K562 (cell line): Measurements from ENCODE around the gene SLCO2B1. TPM values are rescaled to one million over a fixed set of nuclear protein-coding genes. Genes with fewer than 3 reads are reported as not detected.

ENCODE experiments used
- ATAC-seq: fragments of 200-7000 bp; cut with Tn5 transposase; 3 replicates; pipeline ENCODE4 v1.9.1; 2020; ENCODE audit warnings: moderate library complexity
- BruUV-seq: library from RNA; stranded (reverse); fragments of 400-500 nt; replicated peaks from 2 replicates; lab custom pipeline; 2021; lab: Mats Ljungman, UMichigan
- CTCF ChIA-PET: fragments of 300-600 bp; formaldehyde crosslinking; extraction: SDS; loops from one replicate; lab custom pipeline; 2021; ENCODE audit warnings: low intra/inter-chr PET ratio; lab: Yijun Ruan, JAX
- POLR2A ChIA-PET: fragments of 300-600, 350-650 bp; sonication (Branson Sonifier 250); formaldehyde crosslinking; extraction: SDS; loops from one replicate; lab custom pipeline; 2021; ENCODE audit warnings: antibody characterized with exemption, inconsistent platforms; lab: Yijun Ruan, JAX
- DNase-seq, 4 experiments: peaks; one replicate each; pipeline versions ENCODE4 v3.0.0 to v3.0.0-alpha.2; 2011 to 2018; ENCODE audit warnings: low spot score in 3 of 4, mixed read lengths in 3 of 4; ENCODE audit errors: extremely low read depth in 1 of 4
- FAIRE-seq: peaks from 2 replicates; lab custom pipeline; 2011; peaks lifted over from hg19 to GRCh38; lab: Jason Lieb, UNC
- H2AFZ ChIP-seq: 2 replicates; pipeline ENCODE4 v1.6.0; 2011; ENCODE audit warnings: low read depth, low read length, control low read depth, inconsistent platforms
- H3K27ac ChIP-seq: fragments of 200-600 bp; 3 replicates; pipeline ENCODE4 v1.8.0; 2011; ENCODE audit warnings: low read depth, mild to moderate bottlenecking, control low read depth, inconsistent platforms, low read length, moderate library complexity, mixed read lengths; ENCODE audit errors: extremely low read depth
- H3K27me3 ChIP-seq, 2 experiments: fragments of 300-600 bp in 1 of 2; 2 replicates in 1 of 2; 3 replicates in 1 of 2; pipeline versions ENCODE4 v1.6.0 to v1.8.0; 2011; ENCODE audit warnings: inconsistent platforms in 2 of 2, low read length in 2 of 2, mild to moderate bottlenecking in 1 of 2, mixed read lengths in 1 of 2, moderate library complexity in 1 of 2; ENCODE audit not compliant: control insufficient read depth in 2 of 2, insufficient read depth in 2 of 2
- H3K36me3 ChIP-seq: fragments of 300-600 bp; 3 replicates; pipeline ENCODE4 v1.8.0; 2011; ENCODE audit warnings: mild to moderate bottlenecking, low read length, inconsistent platforms; ENCODE audit not compliant: control insufficient read depth, insufficient read depth
- H3K4me1 ChIP-seq, 2 experiments: fragments of 200-600 bp in 1 of 2; replicated peaks in 1 of 2; 2 replicates in 1 of 2; 3 replicates in 1 of 2; pipeline versions ENCODE4 v1.5.1 to v1.8.0; 2011; ENCODE audit warnings: inconsistent platforms in 2 of 2, low read length in 2 of 2, mild to moderate bottlenecking in 1 of 2, mixed read lengths in 1 of 2, moderate library complexity in 1 of 2; ENCODE audit not compliant: control insufficient read depth in 2 of 2, insufficient read depth in 2 of 2
- H3K4me2 ChIP-seq: 2 replicates; pipeline ENCODE4 v1.6.1; 2011; ENCODE audit warnings: low read length, control low read depth, inconsistent platforms, mixed read lengths; ENCODE audit not compliant: insufficient read depth
- H3K4me3 ChIP-seq: fragments of 200-600 bp; sonication (generic), shearing (Covaris generic); 2 replicates; pipeline ENCODE4 v1.5.1; 2016; ENCODE audit warnings: control low read depth, inconsistent platforms
- H3K79me2 ChIP-seq: fragments of 200-600 bp; 3 replicates; pipeline ENCODE4 v1.8.0; 2011; ENCODE audit warnings: low read length, inconsistent platforms; ENCODE audit not compliant: control insufficient read depth, insufficient read depth
- H3K9ac ChIP-seq, 2 experiments: 2 replicates each; pipeline versions ENCODE4 v1.6.0 to v1.6.1; 2011; ENCODE audit warnings: low read depth in 2 of 2, low read length in 2 of 2, control low read depth in 1 of 2, inconsistent platforms in 1 of 2, mild to moderate bottlenecking in 1 of 2, mixed read lengths in 1 of 2; ENCODE audit not compliant: insufficient read depth in 1 of 2
- H3K9me1 ChIP-seq: one replicate; pipeline ENCODE4 v1.6.0; 2011; ENCODE audit warnings: inconsistent platforms, mild to moderate bottlenecking, low read length, moderate library complexity; ENCODE audit not compliant: control insufficient read depth, insufficient read depth
- H3K9me3 ChIP-seq: replicated peaks from 2 replicates; pipeline ENCODE4 v1.5.1; 2011; ENCODE audit warnings: low read depth, low read length, inconsistent platforms; ENCODE audit not compliant: control insufficient read depth, insufficient read depth
- H4K20me1 ChIP-seq: replicated peaks from 2 replicates; pipeline ENCODE4 v1.6.1; 2011; ENCODE audit warnings: low read length, inconsistent platforms, mixed read lengths; ENCODE audit not compliant: control insufficient read depth, insufficient read depth
- PRDM10 ChIP-seq: fragments of 450-650 bp; IDR thresholded peaks from 2 replicates; pipeline ENCODE4 v1.6.1; 2018; ENCODE audit not compliant: partially characterized antibody
- WGBS: fragments of 100-300 bp; shearing (Covaris generic); methylation state at CpG from one replicate; pipeline ENCODE4 v1.1.6; 2016; ENCODE audit warnings: low coverage, mixed read lengths; ENCODE audit not compliant: insufficient coverage; ENCODE audit errors: missing lambda C conversion rate; 5-methylcytosine and 5-hydroxymethylcytosine counted together
- in situ Hi-C: fragments of 300-500 bp; cut with MboI; formaldehyde crosslinking; loops from 4 replicates; pipeline ENCODE4 v1.15.0; 2018; ENCODE audit warnings: inconsistent platforms, mixed read lengths
- intact Hi-C: fragments of 100-400 bp; cut with micrococcal nuclease; formaldehyde crosslinking; loops from 2 replicates; pipeline ENCODE4 v1.14.2; 2022
- polyA plus RNA-seq, 8 experiments: library from polyadenylated mRNA; depleted of rRNA in 4 of 8; stranded (reverse) in 5 of 8; unstranded in 3 of 8; fragments of >200 nt; fragmentation: Nextera tagmentation in 2 of 8; fragmentation: Illumina TruSeq in 1 of 8; extraction: Ambion mirVana in 2 of 8; extraction: Trizol in 1 of 8; gene quantifications; 2 replicates each; pipeline versions ENCODE4 v1.2.1 to v1.2.3, GENCODE V29; 2011 to 2014; ENCODE audit warnings: inconsistent platforms in 1 of 8, missing spikeins in 1 of 8
- total RNA-seq, 7 experiments: library from RNA; depleted of rRNA in 6 of 7; stranded (reverse); fragments of >200 nt in 6 of 7; fragmentation: Illumina TruSeq in 2 of 7; extraction: Trizol in 2 of 7; gene quantifications; 2 replicates each; pipeline versions ENCODE4 v1.2.1 to v1.2.3, GENCODE V29; 2011 to 2021; ENCODE audit warnings: low replicate concordance in 1 of 7
- TF ChIP-seq, protein P1 (sequence below): fragments of 150-350 bp; IDR thresholded peaks from 2 replicates; pipeline ENCODE4 v1.6.1; 2014; ENCODE audit warnings: low read depth, mild to moderate bottlenecking, low read length, borderline replicate concordance

The SLCO2B1 gene
- total and polyA plus RNA-seq, 9 of the 15 experiments (the other 6 are each of a cell fraction or from before 2014, with no cell fraction given) = 0.70 to 14.7 (median 7.6) TPM

GRCh38 chr11:75159151-75159953, 8.4 kb downstream of the SLCO2B1 start:
- CTCF ChIA-PET = no interaction called here

More at GRCh38 chr11:75159151-75159953, 8.4 kb downstream of the SLCO2B1 start:
- in situ Hi-C loops (no loop called here), intact Hi-C loops (no loop called here)
- Histone ChIP-seq H3K27ac (no peak overlapping the region), H3K9me3 (no peaks in the 10 kb centered on the region; the same call in 1 of the 2 replicates), H3K9me1 (no peaks in the 10 kb centered on the region), H3K4me1 (peaks cover 8% of the 10 kb centered on the region in 2 experiments), H3K4me2 (no peak overlapping the region), H3K9ac (no peak overlapping the region; a peak in 1 of 4 replicates), H4K20me1 (peaks cover 9% of the 10 kb centered on the region; the same call in 1 of the 2 replicates), H3K36me3 (no peaks in the 10 kb centered on the region), H3K79me2 (no peaks in the 10 kb centered on the region), H3K27me3 (peaks cover 0 to 8% of the 10 kb centered on the region in 2 experiments; a peak in 1 of 5 replicates), H3K4me3 (no peak overlapping the region), H2AFZ (no peak overlapping the region)
- POLR2A ChIA-PET = interaction anchor here (0.8 to 2.4 kb wide), 4 partner anchors 9 to 131 kb away, joined by 3 to 7 read pairs (median 5); no protein-coding TSS in a partner anchor
- peak; percentile 79 for TF ChIP-seq PRDM10
- TF ChIP-seq, protein P1, sequence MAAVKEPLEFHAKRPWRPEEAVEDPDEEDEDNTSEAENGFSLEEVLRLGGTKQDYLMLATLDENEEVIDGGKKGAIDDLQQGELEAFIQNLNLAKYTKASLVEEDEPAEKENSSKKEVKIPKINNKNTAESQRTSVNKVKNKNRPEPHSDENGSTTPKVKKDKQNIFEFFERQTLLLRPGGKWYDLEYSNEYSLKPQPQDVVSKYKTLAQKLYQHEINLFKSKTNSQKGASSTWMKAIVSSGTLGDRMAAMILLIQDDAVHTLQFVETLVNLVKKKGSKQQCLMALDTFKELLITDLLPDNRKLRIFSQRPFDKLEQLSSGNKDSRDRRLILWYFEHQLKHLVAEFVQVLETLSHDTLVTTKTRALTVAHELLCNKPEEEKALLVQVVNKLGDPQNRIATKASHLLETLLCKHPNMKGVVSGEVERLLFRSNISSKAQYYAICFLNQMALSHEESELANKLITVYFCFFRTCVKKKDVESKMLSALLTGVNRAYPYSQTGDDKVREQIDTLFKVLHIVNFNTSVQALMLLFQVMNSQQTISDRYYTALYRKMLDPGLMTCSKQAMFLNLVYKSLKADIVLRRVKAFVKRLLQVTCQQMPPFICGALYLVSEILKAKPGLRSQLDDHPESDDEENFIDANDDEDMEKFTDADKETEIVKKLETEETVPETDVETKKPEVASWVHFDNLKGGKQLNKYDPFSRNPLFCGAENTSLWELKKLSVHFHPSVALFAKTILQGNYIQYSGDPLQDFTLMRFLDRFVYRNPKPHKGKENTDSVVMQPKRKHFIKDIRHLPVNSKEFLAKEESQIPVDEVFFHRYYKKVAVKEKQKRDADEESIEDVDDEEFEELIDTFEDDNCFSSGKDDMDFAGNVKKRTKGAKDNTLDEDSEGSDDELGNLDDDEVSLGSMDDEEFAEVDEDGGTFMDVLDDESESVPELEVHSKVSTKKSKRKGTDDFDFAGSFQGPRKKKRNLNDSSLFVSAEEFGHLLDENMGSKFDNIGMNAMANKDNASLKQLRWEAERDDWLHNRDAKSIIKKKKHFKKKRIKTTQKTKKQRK = no peak
- no peak for ATAC-seq
- no peak for DNase-seq
- FAIRE-seq = no peak
- no TSS peak for BruUV-seq
- WGBS = 48% methylated on average over 16 of the region's 17 CpGs
